Right atrium auricular region (tissue), 2 donors: ENCODE results near the gene BLID. TPM values are rescaled to one million over a fixed set of nuclear protein-coding genes. Genes with fewer than 3 reads are reported as not detected.

ENCODE experiments used
- DNase-seq: peaks from one replicate; pipeline ENCODE4 v3.0.0-alpha.2; 2019; ENCODE audit warnings: low spot score
- H3K27ac ChIP-seq, 2 donors: fragments of 200-600 bp; sonication (generic); 1 replicate in 1 of 2; 2 replicates in 1 of 2; pipeline ENCODE4 v1.5.1; 2016 to 2019
- H3K27me3 ChIP-seq, 2 donors: fragments of 200-600 bp; sonication (generic); one replicate each; pipeline versions ENCODE4 v1.5.1 to v1.6.0; 2017 to 2019
- H3K36me3 ChIP-seq: fragments of 200-600 bp; sonication (generic); one replicate; pipeline ENCODE4 v1.5.1; 2016
- H3K4me1 ChIP-seq, 2 donors: fragments of 200-600 bp; sonication (generic); one replicate each; pipeline versions ENCODE4 v1.5.1 to v1.6.0; 2017 to 2019
- H3K4me3 ChIP-seq, 2 donors: fragments of 200-600 bp; sonication (generic); 1 replicate in 1 of 2; 2 replicates in 1 of 2; pipeline ENCODE4 v1.5.1; 2017 to 2019; ENCODE audit warnings: mild to moderate bottlenecking in 1 of 2, moderate library complexity in 1 of 2
- H3K9me3 ChIP-seq, 2 donors: fragments of 200-600 bp; sonication (generic); one replicate each; pipeline ENCODE4 v1.5.1; 2019
- CTCF ChIP-seq, 2 donors: fragments of 200-600 bp; sonication (generic); IDR thresholded peaks; one replicate each; pipeline ENCODE4 v1.5.1; 2019; ENCODE audit warnings: antibody characterized with exemption in 2 of 2
- total RNA-seq, 2 donors: library from RNA; depleted of rRNA; stranded (reverse); fragments of >200 nt; gene quantifications; one replicate each; pipeline ENCODE4 v1.1.0, GENCODE V29; 2016

BLID gene
- total RNA-seq, 2 donors from 2014 or later: 1.1 to 1.2 TPM

GRCh38 chr11:122095681-122096262, 20.2 kb downstream of the BLID start:
- Histone ChIP-seq H3K9me3 (no peaks in the 10 kb centered on the region), H3K4me1 (peaks cover 0 to 5% of the 10 kb centered on the region in 2 donors), H3K36me3 (no peaks in the 10 kb centered on the region), H3K27ac (no peak overlapping the region), H3K27me3 (peaks cover 0 to 3% of the 10 kb centered on the region in 2 donors), H3K4me3 (no peak overlapping the region)
- DNase-seq: no peak
- no peak for TF ChIP-seq CTCF (IDR thresholded peaks at IDR 0.05)

DNA sequence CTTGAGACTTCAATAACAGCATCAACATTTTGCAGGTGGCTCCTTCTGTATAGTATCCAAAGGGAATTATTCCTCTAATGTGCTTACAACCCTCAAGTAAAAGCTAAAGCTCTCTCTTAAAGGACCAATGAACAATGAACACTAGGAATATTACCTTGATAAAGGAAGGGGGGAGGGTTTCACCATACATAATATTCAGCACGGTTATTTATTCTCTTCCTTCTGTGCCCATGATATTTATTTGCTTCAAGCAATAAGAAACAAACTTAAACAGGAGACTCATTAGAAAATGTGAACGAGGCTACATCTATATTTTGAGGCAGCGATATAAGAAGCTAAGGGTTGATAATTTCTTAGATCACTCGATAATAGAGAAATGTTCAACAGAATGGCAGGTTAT, 21.2 kb downstream of the BLID start:
- TF ChIP-seq CTCF (IDR thresholded peaks at IDR 0.05): no peak
- Histone ChIP-seq H3K4me1 (peaks cover 0 to 6% of the 10 kb centered on the region in 2 donors), H3K27ac (no peak overlapping the region), H3K9me3 (no peaks in the 10 kb centered on the region), H3K36me3 (peaks cover 6% of the 10 kb centered on the region), H3K27me3 (peaks cover 0 to under 1% of the 10 kb centered on the region in 2 donors), H3K4me3 (no peak overlapping the region)
- no peak for DNase-seq

DNA sequence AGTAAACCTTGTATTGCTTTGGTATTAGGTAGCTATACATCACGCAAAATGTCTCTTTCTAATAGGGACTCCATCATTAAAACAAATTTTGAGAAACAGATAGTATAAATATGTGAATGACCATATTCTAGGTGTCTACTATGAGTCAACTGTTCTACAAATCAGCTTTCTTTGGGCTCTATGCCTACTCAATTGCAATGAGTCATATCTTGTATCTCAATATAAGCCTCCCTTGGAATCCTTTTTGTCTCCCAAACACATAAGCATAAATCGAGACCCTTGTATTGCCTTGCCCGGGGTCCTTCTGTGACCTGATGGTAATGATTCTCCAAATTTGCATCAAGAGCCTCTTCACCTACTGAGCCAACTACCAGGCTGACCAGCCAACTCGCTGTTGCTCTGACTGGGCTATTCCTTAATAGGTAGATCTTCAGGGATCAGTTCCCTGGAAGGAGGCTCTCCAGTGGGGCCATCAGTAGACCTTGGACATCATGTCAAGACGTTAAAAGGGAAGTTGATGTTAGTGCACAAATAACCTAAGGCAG, 22.2 kb downstream of the BLID start:
- no peaks in the 10 kb centered on the region for H3K9me3 ChIP-seq
- no peak overlapping the region for H3K4me3 ChIP-seq
- H3K36me3 ChIP-seq: peaks cover 6% of the 10 kb centered on the region
- H3K27ac ChIP-seq: peak overlapping the region in 1 of 2 donors; percentile 12
- H3K4me1 ChIP-seq: peaks cover 0 to 10% of the 10 kb centered on the region in 2 donors
- no peak for TF ChIP-seq CTCF (IDR thresholded peaks at IDR 0.05)
- H3K27me3 ChIP-seq: no peaks in the 10 kb centered on the region
- no peak for DNase-seq

GRCh38 chr11:122091835-122092234, 24.2 kb downstream of the BLID start:
- Histone ChIP-seq H3K36me3 (peaks cover 12% of the 10 kb centered on the region), H3K4me1 (peaks cover 0 to 10% of the 10 kb centered on the region in 2 donors), H3K9me3 (no peaks in the 10 kb centered on the region), H3K27me3 (no peaks in the 10 kb centered on the region), H3K27ac (no peak overlapping the region), H3K4me3 (no peak overlapping the region)
- DNase-seq: no peak
- TF ChIP-seq CTCF (IDR thresholded peaks at IDR 0.05): no peak

GRCh38 chr11:122089111-122089510, 26.9 kb downstream of the BLID start:
- peak overlapping the region; percentile 28 to 66 for H3K27ac ChIP-seq

More at GRCh38 chr11:122089111-122089510, 26.9 kb downstream of the BLID start:
- Histone ChIP-seq H3K4me1 (peaks cover 0 to 22% of the 10 kb centered on the region in 2 donors), H3K9me3 (no peaks in the 10 kb centered on the region), H3K36me3 (peaks cover 12% of the 10 kb centered on the region), H3K4me3 (no peak overlapping the region), H3K27me3 (no peaks in the 10 kb centered on the region)
- no peak for TF ChIP-seq CTCF (IDR thresholded peaks at IDR 0.05)
- DNase-seq: no peak
